NOMO-1 treated with DMSO at 0.1 percent for 48 hours (cell line): Measurements from ENCODE around the gene LSR.

ENCODE experiments used
- DNase-seq: peaks from one replicate; lab custom pipeline; 2025; ENCODE audit not compliant: unreplicated experiment; lab: John Stamatoyannopoulos, UW

The LSR gene

GRCh38 chr19:35298561-35298972 is 49.8 kb downstream of the LSR start:
- DNase-seq: no peak

- no peak for DNase-seq
These were observed 50.9 kb downstream of the LSR start for GRCh38 chr19:35299523-35300338.

GRCh38 chr19:35300339-35300649 is 51.5 kb downstream of the LSR start:
- DNase-seq: no peak

- no peak for DNase-seq
These were observed 53.2 kb downstream of the LSR start for GRCh38 chr19:35301961-35302360.

GRCh38 chr19:35302446-35302845 is 53.6 kb downstream of the LSR start:
- no peak for DNase-seq

- no peak for DNase-seq
These were observed 54.6 kb downstream of the LSR start for GRCh38 chr19:35303357-35303915.

- no peak for DNase-seq
These were observed 55.2 kb downstream of the LSR start for GRCh38 chr19:35304036-35304435.

GRCh38 chr19:35305181-35305580 is 56.4 kb downstream of the LSR start:
- DNase-seq: no peak

- DNase-seq: no peak
These were observed 57.9 kb downstream of the LSR start for GRCh38 chr19:35306473-35307246.

GRCh38 chr19:35307931-35308330 is 59.1 kb downstream of the LSR start:
- no peak for DNase-seq

GRCh38 chr19:35308910-35309309 is 60.1 kb downstream of the LSR start:
- no peak for DNase-seq

- DNase-seq: no peak
These were observed 60.9 kb downstream of the LSR start for GRCh38 chr19:35309481-35310279.

GRCh38 chr19:35310331-35310730 is 61.5 kb downstream of the LSR start:
- DNase-seq: no peak

- DNase-seq: no peak
These were observed 62.1 kb downstream of the LSR start for GRCh38 chr19:35310811-35311465.

- no peak for DNase-seq
These were observed 63.3 kb downstream of the LSR start for GRCh38 chr19:35311901-35312665.

- DNase-seq: no peak
These were observed 64.8 kb downstream of the LSR start for GRCh38 chr19:35313587-35313986.

GRCh38 chr19:35314031-35314430 is 65.2 kb downstream of the LSR start:
- DNase-seq: no peak

GRCh38 chr19:35314858-35315470 is 66.2 kb downstream of the LSR start:
- no peak for DNase-seq

- DNase-seq: no peak
These were observed 67.1 kb downstream of the LSR start for GRCh38 chr19:35315883-35316282.

GRCh38 chr19:35316560-35316959 is 67.8 kb downstream of the LSR start:
- DNase-seq: no peak
